ENCODE data around the gene ROBO1. TPM values are rescaled to one million over a fixed set of nuclear protein-coding genes. Genes with fewer than 3 reads are reported as not detected.

Gene ROBO1
- total RNA-seq, 1 experiment from 2014 or later: 19.5 TPM

DNA sequence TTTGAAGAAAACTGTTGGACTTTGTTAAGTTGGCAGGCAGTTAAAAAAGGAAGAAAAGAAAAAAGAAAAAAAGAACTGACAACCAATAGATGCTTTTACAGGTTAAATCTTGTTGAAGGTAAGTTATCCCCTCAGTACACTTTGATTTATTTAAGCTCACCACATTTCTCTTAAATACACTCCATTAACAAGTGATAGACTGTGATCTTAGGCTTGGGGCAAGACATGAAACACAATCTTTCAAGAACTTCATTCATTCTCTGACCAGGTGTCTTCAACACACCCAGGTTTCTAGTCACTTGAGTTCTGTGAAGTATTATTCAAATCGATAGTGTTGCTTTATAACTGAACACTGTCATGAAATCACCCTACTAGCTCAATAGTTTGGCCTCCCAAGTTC is 751.9 kb downstream of the ROBO1 start:
- no peak for DNase-seq (ENCODE audit: low read depth)

DNA sequence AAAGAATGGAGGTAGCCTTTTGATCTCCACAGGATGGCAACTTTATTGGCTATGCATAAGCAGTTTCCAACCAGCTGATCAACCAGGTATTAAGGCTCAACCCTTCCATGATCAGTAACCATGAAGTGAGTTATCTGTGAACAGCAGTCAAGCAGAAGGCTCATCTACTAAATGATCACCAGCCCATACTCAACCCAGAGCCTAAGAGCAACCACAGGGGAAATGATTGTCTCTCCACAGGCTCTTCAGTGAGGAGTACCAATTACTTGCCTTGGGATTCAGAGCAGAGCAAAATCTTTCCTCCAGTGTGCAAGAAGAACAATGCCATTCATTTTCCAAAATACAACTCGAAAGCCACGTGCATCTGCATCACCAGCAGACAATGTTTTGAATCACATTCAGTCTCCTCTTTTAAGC is 754.8 kb downstream of the ROBO1 start:
- no peak for DNase-seq (ENCODE audit: low read depth)

DNA sequence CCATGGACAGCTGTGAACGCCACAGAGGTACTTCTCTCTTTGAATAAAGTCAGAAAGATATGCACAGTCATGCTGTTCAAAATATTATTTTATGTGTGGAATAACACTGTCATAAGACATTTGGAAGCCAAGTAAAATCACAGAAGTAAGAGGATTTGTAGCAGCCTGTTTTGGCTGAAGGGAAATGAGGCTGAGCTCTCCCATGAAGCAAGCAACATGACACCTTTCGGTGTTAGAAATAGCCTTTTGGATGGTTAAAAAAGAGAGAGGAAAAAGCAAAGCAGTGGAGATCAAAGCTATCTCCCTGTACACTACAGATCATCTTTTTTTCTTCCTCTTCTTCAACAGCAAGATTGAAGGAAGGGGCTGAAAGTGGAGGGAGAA is 755.3 kb downstream of the ROBO1 start:
- no peak for DNase-seq (ENCODE audit: low read depth)

DNA sequence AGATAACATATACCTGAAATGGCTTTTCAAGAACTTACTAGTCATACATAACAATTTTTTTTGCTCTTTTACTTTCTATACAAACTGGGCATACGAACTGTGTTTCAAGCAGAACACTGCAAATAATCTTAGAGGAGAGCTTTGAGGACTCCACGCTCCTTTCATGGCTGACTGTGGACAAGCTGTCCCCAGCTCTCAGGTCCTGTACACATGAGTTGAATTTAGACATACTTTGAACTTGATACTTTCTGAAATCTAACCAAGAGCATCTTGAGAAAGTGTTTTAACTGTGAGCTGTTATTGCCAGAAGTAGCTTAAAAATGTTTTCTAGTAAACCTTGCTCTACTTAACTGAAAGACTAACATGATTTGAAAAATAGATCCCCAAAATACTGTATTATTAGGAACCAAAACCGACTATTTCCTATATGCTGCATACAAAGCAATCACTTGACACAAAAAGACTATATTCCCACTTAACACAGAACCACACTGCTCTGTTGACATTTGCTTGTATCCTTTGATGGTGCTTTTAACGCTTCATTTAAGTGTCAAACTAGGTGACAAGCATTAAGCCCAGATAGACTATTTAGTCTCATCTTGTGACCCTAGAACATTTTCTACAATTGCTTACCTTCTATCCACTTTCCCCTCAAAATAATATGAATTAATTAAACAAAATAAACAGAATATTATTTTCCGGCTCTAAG is 755.8 kb downstream of the ROBO1 start:
- no peak for DNase-seq (ENCODE audit: low read depth)

DNA sequence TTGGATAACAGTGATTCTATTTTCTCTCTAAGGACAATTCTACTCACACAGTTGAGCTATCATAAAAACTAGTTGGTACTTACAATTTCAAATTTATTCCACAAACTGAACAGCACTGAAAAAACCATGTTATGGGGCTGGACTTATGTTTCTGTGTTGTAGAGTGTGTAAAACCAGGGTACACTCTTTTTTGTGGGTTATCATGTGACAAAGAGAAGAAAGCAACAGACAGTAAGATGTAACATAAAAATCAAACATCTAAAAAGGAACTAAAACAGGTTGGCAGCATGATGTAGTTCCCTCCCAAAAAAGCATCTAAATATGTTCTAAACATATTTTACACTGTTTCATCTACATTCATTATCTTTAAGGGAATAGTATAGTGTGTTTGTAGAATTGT is 757.9 kb downstream of the ROBO1 start:
- no peak for DNase-seq (ENCODE audit: low read depth)

DNA sequence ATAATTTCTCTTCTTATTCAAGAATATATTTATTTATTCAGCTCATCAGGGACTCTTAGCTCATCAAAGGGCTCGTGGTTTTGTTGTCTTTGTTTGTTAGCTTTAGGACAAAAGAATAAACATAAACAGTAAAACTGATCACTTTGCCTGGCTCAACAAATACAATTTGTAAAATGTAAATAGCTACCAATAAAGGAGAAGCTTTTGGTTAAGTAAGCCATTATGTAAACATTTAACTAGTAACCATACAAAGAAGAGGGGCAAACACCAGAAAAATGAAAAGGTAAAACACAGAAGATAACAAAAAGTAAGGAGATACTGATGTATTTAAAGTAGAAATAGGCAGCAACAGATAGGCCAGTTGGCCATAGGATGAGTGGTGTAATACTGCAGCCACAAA is 761.7 kb downstream of the ROBO1 start:
- DNase-seq (ENCODE audit: low read depth): no peak

DNA sequence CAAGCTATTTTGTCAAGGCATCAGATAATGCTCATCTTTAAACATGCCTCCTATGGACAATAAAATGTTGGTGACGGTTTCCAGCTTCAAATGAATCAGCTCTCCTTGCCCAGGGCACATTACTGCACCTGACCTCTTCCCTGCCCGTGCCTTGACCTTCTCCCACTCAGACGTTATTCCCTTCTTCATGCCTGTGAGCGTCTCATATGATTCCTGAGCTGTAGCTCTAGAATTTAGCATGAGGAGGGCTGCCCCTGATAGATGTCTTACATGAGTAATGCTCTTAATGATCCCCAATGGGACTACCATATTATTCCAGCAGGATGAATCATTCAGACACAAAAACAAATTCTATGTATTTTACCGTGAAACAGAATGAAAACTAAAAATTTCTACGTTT is 762.7 kb downstream of the ROBO1 start:
- DNase-seq (ENCODE audit: low read depth): peak; percentile 40

DNA sequence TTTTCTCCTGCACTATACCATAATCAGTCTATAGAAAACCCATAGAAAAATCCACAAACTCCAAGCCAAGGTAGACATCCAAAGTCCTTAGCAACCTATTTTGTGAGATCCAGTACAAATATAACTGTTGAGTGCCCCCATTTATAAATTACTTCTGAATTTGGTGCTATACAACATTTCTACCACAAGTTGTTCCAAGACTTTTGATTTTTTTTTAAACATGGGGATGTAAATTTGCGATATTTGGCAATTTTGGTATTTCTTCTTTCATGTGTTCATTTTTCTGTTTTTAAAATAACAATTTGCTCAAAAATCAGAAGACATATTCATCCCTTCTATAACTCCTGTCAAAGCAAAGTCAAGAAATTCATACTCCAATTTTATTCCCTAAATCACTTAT is 763.8 kb downstream of the ROBO1 start:
- DNase-seq (ENCODE audit: low read depth): no peak

DNA sequence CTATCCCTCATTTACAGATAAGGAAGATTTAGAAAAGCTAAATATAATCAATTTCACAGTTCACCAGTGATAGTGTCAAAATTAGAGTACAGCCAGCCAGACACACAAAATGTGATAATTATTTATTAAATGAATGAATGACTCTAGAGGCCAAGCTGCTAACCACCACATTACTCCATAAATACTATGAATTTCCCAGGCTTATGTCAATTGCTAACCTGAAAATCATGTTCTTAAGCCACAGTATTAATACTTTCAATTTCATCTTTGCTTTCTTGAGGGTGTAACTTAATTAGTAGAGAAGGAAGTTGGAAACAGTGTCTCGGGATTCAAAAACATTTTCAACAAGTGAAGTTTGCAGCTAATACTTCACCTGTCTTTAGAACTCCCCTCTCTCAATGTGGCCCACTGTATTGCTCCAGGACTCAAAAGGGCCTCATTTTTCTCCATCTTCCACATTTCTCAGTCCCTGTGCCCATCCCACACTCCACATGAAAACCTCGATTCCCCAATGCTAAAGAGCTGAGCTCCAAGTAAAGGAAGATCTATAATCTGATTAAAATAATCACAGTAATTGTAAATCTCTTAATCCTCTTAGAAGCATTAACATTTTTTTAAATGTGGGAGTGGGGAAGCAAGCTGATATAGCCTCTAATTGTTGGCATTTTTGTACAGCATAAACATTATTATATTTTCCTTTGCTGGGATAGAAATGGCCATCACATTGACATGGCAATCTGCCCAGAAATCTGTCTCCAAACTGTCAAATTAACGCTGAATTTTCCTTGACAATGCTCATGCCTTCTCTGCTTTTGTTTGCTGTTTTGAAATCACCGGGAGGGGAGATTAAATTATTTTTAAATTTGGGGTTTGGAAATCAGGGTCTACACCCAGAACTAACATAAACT is 765.1 kb downstream of the ROBO1 start:
- no peak for DNase-seq (ENCODE audit: low read depth)

DNA sequence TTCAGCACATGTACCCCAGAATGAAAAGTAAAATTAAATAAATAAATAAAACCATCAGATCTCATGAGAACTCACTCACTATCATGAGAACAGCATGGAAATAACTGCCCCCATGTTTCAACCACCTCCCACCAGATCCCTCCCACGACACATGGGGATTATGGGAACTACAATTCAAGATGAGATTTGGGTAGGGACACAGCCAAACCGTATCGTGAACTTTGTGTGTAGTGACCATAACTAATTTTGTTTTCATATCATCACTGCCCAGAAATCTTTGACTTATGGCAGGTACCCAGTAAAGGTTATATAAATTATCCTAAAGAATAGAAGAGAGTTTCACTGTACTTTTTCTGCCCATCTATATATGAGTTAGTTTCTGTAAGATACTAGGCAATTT is 766.5 kb downstream of the ROBO1 start:
- no peak for DNase-seq (ENCODE audit: low read depth)

DNA sequence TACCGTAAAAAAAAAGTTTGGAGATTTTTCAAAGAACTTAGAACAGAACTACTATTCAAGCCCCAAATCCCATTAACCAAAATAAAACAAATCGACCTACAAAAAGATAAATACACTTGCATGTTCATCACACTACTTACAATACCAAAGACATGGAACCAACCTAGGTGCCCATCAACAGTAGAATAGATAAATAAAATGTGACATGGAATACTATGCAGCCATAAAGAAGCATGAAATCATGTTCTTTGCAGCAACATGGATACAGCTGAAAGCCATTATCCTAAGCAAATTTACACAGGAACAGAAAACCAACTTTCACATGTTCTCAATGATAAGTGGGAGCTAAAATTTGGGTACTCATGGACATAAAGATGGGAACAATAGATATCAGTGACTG is 768.7 kb downstream of the ROBO1 start:
- DNase-seq (ENCODE audit: low read depth): no peak

DNA sequence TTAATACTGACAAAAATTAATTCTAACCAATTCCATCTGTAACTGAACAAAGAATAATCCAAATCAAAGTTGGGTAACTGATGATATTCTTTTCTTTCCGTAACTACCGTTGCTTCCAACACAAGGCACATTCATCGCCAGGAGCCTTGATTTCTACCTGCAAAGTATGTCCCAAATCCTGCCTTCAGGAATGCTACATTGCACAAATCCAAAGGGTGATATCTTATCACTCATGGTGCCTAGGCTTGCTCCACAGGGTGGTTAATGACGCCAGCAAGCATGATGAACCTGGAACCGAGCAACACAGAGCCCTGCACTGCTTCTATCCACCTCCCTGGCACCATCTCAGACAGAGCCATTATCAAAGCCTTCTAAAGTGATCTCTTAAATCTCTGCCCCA is 772.7 kb downstream of the ROBO1 start:
- DNase-seq (ENCODE audit: low read depth): no peak

DNA sequence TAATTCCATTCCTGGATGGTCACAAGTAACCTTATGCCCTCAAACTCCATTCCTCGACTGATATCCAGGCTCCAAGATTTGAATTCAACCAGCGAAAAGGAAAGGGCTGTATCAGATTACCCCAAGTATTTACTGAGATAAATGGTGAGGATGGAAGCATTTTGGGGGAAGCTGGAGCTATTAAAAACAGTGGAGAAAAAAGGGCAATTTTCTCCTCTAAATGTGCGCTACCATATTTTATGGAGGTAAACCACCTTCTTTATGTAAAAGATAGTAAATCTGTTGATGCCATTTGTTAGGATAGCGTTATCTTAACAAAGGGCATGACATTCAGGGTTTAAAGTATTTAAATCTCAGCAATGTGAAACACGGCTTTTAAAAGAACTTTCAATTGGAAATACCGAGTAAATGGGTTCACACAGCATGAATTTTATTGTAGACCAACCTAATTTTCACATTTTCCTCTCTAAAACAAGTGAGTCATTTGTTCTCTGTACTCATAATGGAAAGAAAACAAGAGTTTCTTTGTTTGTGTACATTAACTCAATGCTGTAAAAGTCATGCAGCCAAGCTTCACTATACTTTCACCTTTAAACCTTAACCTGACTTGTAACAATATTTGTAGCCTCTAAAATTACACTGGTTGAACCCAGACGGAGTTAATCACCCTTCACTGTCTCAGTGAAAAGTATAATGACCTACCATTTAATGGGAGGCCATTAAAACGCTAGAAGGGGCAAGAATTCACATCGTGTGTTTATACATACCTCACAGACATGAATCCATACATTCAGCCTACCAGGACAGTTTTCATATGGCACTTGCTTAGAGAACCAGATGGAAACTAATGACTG is 773.4 kb downstream of the ROBO1 start:
- DNase-seq (ENCODE audit: low read depth): no peak

DNA sequence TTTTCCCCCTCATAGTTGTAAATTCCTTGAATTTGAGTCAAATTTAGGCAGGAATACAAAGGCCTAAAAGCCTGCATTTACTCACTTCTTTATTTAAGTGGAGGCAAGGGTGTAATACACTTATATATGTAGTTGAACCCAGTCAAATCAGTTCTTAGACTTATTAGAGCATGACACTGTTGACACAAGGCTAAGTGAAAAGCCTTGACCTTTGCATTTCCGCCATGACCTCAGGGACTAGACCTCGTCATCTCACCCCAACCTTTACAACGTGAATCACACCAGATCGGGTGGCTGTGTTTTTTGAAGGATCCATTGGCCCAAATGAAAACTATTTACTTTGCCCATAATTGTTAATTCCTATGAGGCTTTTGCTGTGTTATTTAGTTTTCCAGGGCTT is 774.4 kb downstream of the ROBO1 start:
- no peak for DNase-seq (ENCODE audit: low read depth)

DNA sequence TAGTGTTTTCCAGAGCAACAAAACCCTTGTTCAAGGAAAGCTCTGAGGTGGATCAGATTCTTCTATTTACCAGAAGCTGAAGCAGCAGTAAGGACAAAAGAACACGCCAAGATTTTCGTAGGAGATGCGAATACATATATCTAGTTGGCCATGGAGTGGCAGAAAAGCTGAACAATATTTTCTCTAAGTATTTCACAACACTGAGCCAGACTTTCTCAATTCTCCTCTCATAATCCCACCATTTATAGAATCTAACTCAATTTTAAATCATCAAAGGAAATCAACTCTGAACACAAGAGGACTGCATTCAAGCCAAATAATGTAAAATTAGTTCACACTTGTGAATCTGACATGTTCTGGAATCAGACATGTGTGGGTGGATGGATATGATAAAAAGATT is 775.0 kb downstream of the ROBO1 start:
- DNase-seq (ENCODE audit: low read depth): no peak

DNA sequence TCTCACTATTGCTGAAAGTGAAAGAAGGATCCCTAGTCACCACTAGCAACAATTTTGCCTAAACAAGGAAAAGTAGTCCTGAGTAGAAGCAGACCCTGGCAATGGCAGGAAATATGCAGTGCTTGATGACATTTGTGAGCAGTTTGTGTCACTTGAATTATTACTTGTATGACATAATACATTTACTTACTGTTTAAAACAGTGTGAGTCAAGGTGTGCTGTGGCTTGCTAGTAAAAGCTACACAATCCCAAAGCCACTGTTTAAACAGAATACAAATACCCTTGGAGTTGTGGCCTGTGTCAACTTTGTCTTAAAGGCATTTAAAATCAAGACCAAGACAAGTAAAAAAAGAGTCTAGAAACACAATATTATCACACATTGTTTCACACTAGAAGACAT is 775.4 kb downstream of the ROBO1 start:
- no peak for DNase-seq (ENCODE audit: low read depth)

DNA sequence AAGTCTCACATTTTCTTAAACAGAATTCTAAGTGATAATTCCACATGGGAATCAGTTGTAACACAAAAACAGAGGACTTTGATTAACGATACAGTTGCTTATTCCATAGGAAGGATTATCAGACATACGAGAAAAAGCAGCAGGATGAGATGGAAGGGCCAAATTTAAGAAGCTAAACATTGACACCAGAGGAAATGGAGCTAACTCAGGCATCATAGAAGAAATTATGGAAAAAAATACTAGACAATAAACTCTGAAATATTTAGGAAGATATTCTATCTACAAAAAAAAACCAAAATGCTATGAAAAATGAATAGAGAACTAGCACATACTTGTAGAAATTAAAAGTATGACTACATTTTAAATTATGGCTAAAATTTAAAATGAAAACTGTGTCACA is 776.1 kb downstream of the ROBO1 start:
- no peak for DNase-seq (ENCODE audit: low read depth)

DNA sequence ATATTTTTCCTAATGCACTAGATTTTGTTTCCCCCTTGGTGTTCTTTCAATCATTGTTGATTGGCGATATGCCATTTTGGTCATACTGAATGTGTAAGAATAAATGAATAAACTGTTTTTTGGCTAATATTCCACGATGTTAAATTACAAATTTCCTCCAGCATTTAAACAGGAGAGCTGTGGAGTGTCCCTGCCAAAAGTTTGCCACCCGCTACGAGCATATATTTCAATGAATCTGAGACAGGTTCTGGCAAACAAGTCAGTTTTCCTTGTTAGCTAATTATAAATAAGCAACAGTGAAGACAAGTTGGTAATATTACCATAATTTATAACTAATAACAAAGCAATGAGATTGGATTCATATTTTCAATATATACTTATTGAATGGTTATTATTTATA is 777.6 kb downstream of the ROBO1 start:
- DNase-seq (ENCODE audit: low read depth): no peak

DNA sequence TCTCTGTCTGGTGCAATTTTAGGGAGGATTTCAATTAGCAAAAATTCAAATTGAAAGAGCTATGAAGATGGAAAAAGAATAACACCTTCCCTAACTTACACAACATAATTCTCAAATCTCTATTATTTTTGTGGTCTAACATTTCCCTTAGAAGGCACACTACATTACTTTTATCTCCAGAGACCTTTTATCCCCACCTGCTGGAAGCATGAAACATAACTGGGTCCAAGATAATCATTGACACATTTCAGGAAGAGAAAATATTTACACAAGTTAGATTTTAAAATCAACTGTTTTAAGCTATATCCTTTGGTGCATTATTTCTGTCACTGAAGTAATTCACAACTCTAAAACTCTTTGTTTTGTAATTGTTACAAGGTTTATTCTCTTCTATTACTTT is 779.5 kb downstream of the ROBO1 start:
- DNase-seq (ENCODE audit: low read depth): no peak

DNA sequence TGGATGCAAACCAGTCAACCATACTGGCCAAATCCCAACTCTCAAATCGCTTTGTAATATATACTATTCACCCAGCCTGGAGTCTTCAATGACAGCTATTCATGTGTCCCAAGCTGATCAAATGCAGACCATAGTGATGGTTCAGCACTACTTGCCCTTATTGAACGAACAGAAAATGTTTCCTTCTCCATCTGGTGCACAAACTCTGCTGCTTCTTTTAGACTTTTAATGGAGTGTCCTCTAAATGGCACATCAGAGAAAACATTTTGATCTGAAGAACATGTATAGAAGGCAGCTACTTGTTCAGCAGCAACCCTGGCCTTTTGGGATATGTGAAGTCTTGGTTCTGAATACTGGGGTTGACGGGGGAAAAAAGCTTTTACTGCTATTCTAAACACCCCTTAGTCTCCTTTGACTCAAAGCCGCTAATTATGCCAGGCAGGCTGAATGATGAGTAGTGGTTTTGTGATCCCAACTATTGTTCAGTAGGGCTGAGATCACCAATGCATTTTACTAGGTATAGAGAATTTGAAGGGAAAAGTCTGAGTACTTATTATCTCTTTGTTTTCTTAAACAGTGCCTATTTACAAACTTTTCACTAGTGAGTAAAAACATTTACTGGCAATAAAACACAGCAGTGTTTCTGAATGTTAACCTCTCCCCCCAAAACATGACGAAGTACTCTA is 781.2 kb downstream of the ROBO1 start:
- DNase-seq (ENCODE audit: low read depth): peak; percentile 11

DNA sequence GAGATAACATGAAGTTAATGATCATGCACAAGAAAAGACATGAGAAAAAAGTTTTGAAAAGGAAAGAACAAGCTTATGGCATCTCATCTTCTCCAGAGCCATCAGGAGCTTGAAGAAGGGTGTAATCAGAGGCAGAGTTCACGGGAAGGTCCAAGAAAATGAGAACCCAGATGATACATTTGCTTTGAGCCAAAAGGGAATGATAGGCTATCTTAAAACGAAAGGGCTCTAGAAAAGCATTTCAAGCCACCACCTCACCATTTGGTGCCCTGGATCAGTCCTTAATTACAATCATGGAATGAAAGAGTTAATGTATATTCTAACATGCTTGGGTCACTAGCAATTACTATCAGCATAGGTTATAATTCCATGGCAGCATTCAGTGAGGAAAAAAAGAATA is 781.8 kb downstream of the ROBO1 start:
- no peak for DNase-seq (ENCODE audit: low read depth)

DNA sequence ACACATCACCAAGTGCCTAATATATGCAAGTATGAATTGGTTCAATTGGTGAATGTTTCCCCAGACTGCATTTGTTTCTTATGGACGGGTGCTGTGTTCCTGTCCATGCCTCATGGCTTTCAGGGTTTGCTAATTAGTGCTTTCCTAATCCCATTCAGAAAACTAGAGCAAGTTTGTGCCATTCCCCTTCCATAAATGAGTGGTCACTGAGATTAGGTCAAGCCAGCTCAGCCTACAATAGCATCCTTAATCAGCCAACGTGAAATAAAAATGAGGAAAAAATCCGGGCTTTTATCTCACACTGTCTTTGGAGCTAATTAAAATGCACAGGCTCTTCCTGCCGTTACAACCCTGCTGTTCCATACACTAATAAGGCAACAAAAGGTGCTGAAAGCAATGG is 788.8 kb downstream of the ROBO1 start:
- no peak for DNase-seq (ENCODE audit: low read depth)

Data from Daoy (cell line).